ENCODE data around the gene RCC1.

GRCh38 chr1:28526886-28527285 is 21.0 kb downstream of the RCC1 start:
- TF ChIP-seq, protein P1, sequence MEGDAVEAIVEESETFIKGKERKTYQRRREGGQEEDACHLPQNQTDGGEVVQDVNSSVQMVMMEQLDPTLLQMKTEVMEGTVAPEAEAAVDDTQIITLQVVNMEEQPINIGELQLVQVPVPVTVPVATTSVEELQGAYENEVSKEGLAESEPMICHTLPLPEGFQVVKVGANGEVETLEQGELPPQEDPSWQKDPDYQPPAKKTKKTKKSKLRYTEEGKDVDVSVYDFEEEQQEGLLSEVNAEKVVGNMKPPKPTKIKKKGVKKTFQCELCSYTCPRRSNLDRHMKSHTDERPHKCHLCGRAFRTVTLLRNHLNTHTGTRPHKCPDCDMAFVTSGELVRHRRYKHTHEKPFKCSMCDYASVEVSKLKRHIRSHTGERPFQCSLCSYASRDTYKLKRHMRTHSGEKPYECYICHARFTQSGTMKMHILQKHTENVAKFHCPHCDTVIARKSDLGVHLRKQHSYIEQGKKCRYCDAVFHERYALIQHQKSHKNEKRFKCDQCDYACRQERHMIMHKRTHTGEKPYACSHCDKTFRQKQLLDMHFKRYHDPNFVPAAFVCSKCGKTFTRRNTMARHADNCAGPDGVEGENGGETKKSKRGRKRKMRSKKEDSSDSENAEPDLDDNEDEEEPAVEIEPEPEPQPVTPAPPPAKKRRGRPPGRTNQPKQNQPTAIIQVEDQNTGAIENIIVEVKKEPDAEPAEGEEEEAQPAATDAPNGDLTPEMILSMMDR (IDR thresholded peaks at IDR 0.05): no peak
- TF ChIP-seq EP300 (IDR thresholded peaks at IDR 0.05): no peak

All from stomach (tissue), 4 donors.